HEK293 (cell line): Measurements from ENCODE around the gene CCSER1.

Source experiments
- CTCF ChIA-PET: fragments of 350-600 bp; formaldehyde crosslinking; extraction: SDS; loops from one replicate; lab custom pipeline; 2021; ENCODE audit warnings: antibody characterized with exemption; lab: Yijun Ruan, JAX
- POLR2A ChIA-PET: fragments of 300-600 bp; formaldehyde crosslinking; extraction: SDS; loops from one replicate; lab custom pipeline; 2020; ENCODE audit warnings: antibody characterized with exemption, inconsistent platforms; lab: Yijun Ruan, JAX
- H3K27ac ChIP-seq: fragments of 200-500 bp; sonication (Bioruptor generic); 2 replicates; pipeline ENCODE4 v1.5.1; 2014; ENCODE audit warnings: low read depth, low read length, control low read depth, inconsistent platforms; ENCODE audit errors: extremely low read depth
- H3K36me3 ChIP-seq, 2 experiments: fragments of 200-500 bp in 1 of 2; sonication (Bioruptor generic) in 1 of 2; 1 replicate in 1 of 2; 2 replicates in 1 of 2; pipeline ENCODE4 v1.5.1; 2014 to 2017; ENCODE audit warnings: inconsistent platforms in 2 of 2, low read length in 2 of 2; ENCODE audit not compliant: control insufficient read depth in 2 of 2, insufficient read depth in 1 of 2
- H3K4me1 ChIP-seq: fragments of 200-500 bp; sonication (Bioruptor generic); 2 replicates; pipeline ENCODE4 v1.5.1; 2014; ENCODE audit warnings: mild to moderate bottlenecking, low read length, inconsistent platforms; ENCODE audit not compliant: control insufficient read depth, insufficient read depth
- H3K4me3 ChIP-seq: 2 replicates; pipeline ENCODE4 v1.5.1; 2011; ENCODE audit warnings: low read depth, mild to moderate bottlenecking, control low read depth, low read length, moderate library complexity
- H3K9me3 ChIP-seq: fragments of 200-500 bp; sonication (Bioruptor generic); 2 replicates; pipeline ENCODE4 v1.5.1; 2014; ENCODE audit warnings: low read depth, low read length, inconsistent platforms; ENCODE audit not compliant: control insufficient read depth, insufficient read depth
- GLI2 ChIP-seq: fragments of 450-650 bp; formaldehyde crosslinking; IDR thresholded peaks from 2 replicates; pipeline ENCODE4; 2017; ENCODE audit warnings: missing biosample characterization, missing genetic modification characterization, low read depth, borderline replicate concordance
- KLF1 ChIP-seq: fragments of 450-650 bp; formaldehyde crosslinking; IDR thresholded peaks from 2 replicates; pipeline ENCODE4 v1.5.1; 2016; ENCODE audit warnings: missing biosample characterization, missing genetic modification characterization
- KLF10 ChIP-seq: fragments of 450-650 bp; IDR thresholded peaks from 2 replicates; pipeline ENCODE4 v1.5.1; 2018; ENCODE audit warnings: missing biosample characterization, mild to moderate bottlenecking, missing genetic modification characterization
- KLF9 ChIP-seq: fragments of 450-650 bp; formaldehyde crosslinking; IDR thresholded peaks from 2 replicates; pipeline ENCODE4 v1.5.1; 2016; ENCODE audit warnings: missing biosample characterization, missing genetic modification characterization, low read depth
- SP3 ChIP-seq: fragments of 450-650 bp; formaldehyde crosslinking; IDR thresholded peaks from 2 replicates; pipeline ENCODE4 v1.5.1; 2016; ENCODE audit warnings: missing biosample characterization, missing genetic modification characterization
- ZNF112 ChIP-seq: fragments of 450-650 bp; formaldehyde crosslinking; IDR thresholded peaks from 2 replicates; pipeline ENCODE4 v1.5.0; 2017; ENCODE audit warnings: missing biosample characterization, missing genetic modification characterization
- ZNF23 ChIP-seq: fragments of 450-650 bp; formaldehyde crosslinking; IDR thresholded peaks from 2 replicates; pipeline ENCODE4 v1.5.1; 2016; ENCODE audit warnings: missing biosample characterization, missing genetic modification characterization, borderline replicate concordance
- ZNF239 ChIP-seq: fragments of 450-650 bp; formaldehyde crosslinking; IDR thresholded peaks from 2 replicates; pipeline ENCODE4 v1.5.1; 2016; ENCODE audit warnings: missing biosample characterization, missing genetic modification characterization
- ZNF26 ChIP-seq: fragments of 450-650 bp; formaldehyde crosslinking; IDR thresholded peaks from 2 replicates; pipeline ENCODE4 v1.5.1; 2016; ENCODE audit warnings: missing biosample characterization, missing genetic modification characterization
- ZNF302 ChIP-seq: fragments of 450-650 bp; formaldehyde crosslinking; IDR thresholded peaks from 2 replicates; pipeline ENCODE4 v1.5.1; 2016; ENCODE audit warnings: missing biosample characterization, missing genetic modification characterization, low read depth
- ZNF366 ChIP-seq: fragments of 450-650 bp; formaldehyde crosslinking; conservative IDR thresholded peaks from 2 replicates; pipeline ENCODE4 v1.5.1; 2016; ENCODE audit warnings: missing biosample characterization, missing genetic modification characterization
- ZNF416 ChIP-seq: fragments of 450-650 bp; formaldehyde crosslinking; IDR thresholded peaks from 2 replicates; pipeline ENCODE4 v1.5.1; 2016; ENCODE audit warnings: missing biosample characterization, missing genetic modification characterization
- ZNF518A ChIP-seq: fragments of 450-650 bp; formaldehyde crosslinking; conservative IDR thresholded peaks from 2 replicates; pipeline ENCODE4 v1.5.1; 2016; ENCODE audit warnings: low read depth, missing biosample characterization, missing genetic modification characterization
- ZNF660 ChIP-seq: fragments of 450-650 bp; IDR thresholded peaks from 2 replicates; pipeline ENCODE4 v1.5.1; 2018; ENCODE audit warnings: missing biosample characterization, mild to moderate bottlenecking, missing genetic modification characterization
- ZNF701 ChIP-seq: fragments of 450-650 bp; formaldehyde crosslinking; IDR thresholded peaks from 2 replicates; pipeline ENCODE4 v1.5.1; 2016; ENCODE audit warnings: missing biosample characterization, missing genetic modification characterization
- ZSCAN23 ChIP-seq: fragments of 450-650 bp; formaldehyde crosslinking; IDR thresholded peaks from 2 replicates; pipeline ENCODE4 v1.5.1; 2016; ENCODE audit warnings: missing biosample characterization, missing genetic modification characterization
- ZXDB ChIP-seq: fragments of 450-650 bp; formaldehyde crosslinking; IDR thresholded peaks from 2 replicates; pipeline ENCODE4 v1.5.1; 2016; ENCODE audit warnings: missing biosample characterization, missing genetic modification characterization
- TF ChIP-seq, protein P1 (sequence below): fragments of 450-650 bp; formaldehyde crosslinking; IDR thresholded peaks from 2 replicates; pipeline ENCODE4 v1.5.1; 2016; ENCODE audit warnings: missing biosample characterization, missing genetic modification characterization
- TF ChIP-seq, protein P2 (sequence below): fragments of 450-650 bp; formaldehyde crosslinking; IDR thresholded peaks from 2 replicates; pipeline ENCODE4 v1.5.1; 2017; ENCODE audit warnings: missing biosample characterization, missing genetic modification characterization

Gene CCSER1

GRCh38 chr4:91243132-91243531 is 1115.9 kb downstream of the CCSER1 start (continued):
- TF ChIP-seq ZSCAN23 (tag by site-specific recombination), result no peak
- TF ChIP-seq, all 188 proteins: peak for 0

DNA sequence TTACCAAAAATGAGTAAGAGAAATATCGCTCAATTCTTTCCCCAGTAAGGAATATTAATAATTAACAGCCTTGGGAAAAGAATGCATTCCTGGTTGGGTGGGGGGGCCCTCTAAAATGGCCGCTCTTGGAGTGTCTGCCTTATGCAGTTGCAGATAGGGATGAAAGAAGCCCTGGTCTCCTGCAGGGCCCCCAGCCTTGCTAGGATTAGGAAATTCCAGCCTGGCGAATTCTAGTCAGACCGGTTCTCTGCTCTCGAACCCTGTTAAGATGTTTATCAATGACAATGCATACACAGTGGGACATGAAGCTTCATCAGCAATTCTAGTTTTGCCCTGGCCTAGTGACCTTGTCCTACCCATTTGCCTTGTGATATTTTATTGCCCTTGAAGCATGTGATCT is 1128.8 kb downstream of the CCSER1 start:
- no peak overlapping the region for H3K27ac ChIP-seq
- H3K4me3 ChIP-seq, result no peak overlapping the region
- H3K9me3 ChIP-seq, result no peaks in the 10 kb centered on the region
- POLR2A ChIA-PET, result no interaction called here
- no peaks in the 10 kb centered on the region for H3K4me1 ChIP-seq
- H3K36me3 ChIP-seq, result no peaks in the 10 kb centered on the region
- CTCF ChIA-PET, result no interaction called here
- TF ChIP-seq KLF9 (tag by site-specific recombination), result no peak
- no peak for TF ChIP-seq ZNF239 (tag by site-specific recombination)
- no peak for TF ChIP-seq SP3 (tag by site-specific recombination)
- TF ChIP-seq ZNF701 (tag by site-specific recombination), result no peak
- TF ChIP-seq, protein P1, sequence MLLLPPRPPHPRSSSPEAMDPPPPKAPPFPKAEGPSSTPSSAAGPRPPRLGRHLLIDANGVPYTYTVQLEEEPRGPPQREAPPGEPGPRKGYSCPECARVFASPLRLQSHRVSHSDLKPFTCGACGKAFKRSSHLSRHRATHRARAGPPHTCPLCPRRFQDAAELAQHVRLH, result no peak
- TF ChIP-seq ZNF112 (tag by site-specific recombination), result no peak
- TF ChIP-seq, protein P2, sequence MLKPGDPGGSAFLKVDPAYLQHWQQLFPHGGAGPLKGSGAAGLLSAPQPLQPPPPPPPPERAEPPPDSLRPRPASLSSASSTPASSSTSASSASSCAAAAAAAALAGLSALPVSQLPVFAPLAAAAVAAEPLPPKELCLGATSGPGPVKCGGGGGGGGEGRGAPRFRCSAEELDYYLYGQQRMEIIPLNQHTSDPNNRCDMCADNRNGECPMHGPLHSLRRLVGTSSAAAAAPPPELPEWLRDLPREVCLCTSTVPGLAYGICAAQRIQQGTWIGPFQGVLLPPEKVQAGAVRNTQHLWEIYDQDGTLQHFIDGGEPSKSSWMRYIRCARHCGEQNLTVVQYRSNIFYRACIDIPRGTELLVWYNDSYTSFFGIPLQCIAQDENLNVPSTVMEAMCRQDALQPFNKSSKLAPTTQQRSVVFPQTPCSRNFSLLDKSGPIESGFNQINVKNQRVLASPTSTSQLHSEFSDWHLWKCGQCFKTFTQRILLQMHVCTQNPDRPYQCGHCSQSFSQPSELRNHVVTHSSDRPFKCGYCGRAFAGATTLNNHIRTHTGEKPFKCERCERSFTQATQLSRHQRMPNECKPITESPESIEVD, result no peak
- TF ChIP-seq ZNF23 (tag by site-specific recombination), result no peak
- TF ChIP-seq ZNF26 (tag by site-specific recombination), result no peak
- TF ChIP-seq GLI2 (tag by site-specific recombination), result no peak
- no peak for TF ChIP-seq ZNF302 (tag by site-specific recombination)
- TF ChIP-seq ZXDB (tag by site-specific recombination), result no peak
- TF ChIP-seq ZNF366 (tag by site-specific recombination), result no peak
- TF ChIP-seq KLF10 (tag by site-specific recombination), result no peak

- H3K9me3 ChIP-seq, result no peaks in the 10 kb centered on the region
- POLR2A ChIA-PET, result no interaction called here
- TF ChIP-seq ZNF660 (tag by site-specific recombination), result no peak
- TF ChIP-seq KLF1, result no peak
- no peak for TF ChIP-seq ZNF518A (tag by site-specific recombination)
- TF ChIP-seq ZNF416 (tag by site-specific recombination), result no peak
- no peaks in the 10 kb centered on the region for H3K36me3 ChIP-seq
- CTCF ChIA-PET, result no interaction called here
- no peak overlapping the region for H3K4me3 ChIP-seq
- H3K4me1 ChIP-seq, result no peaks in the 10 kb centered on the region
- H3K27ac ChIP-seq, result no peak overlapping the region
Observed at GRCh38 chr4:91256751-91257150, 1129.6 kb downstream of the CCSER1 start.
